Caco-2 (cell line): ENCODE measurements around the gene FBN2. TPM values are rescaled to one million over a fixed set of nuclear protein-coding genes. Genes with fewer than 3 reads are reported as not detected.

Source experiments
- BruUV-seq: library from RNA; stranded (reverse); fragments of 400-500 nt; replicated peaks from 2 replicates; lab custom pipeline; 2021; lab: Mats Ljungman, UMichigan
- CTCF ChIA-PET: fragments of 300-600 bp; sonication (Branson Sonifier 250); formaldehyde crosslinking; loops from one replicate; lab custom pipeline; 2022; ENCODE audit warnings: antibody characterized with exemption; lab: Charles Lee
- POLR2A ChIA-PET: fragments of 300-600 bp; sonication (Branson Sonifier 250); formaldehyde crosslinking; loops from one replicate; lab custom pipeline; 2022; ENCODE audit warnings: antibody characterized with exemption; lab: Charles Lee
- DNase-seq, 2 experiments: peaks; one replicate each; pipeline versions ENCODE4 v3.0.0 to v3.0.0-alpha.2; 2020 to 2022
- H3K27me3 ChIP-seq: replicated peaks from 2 replicates; pipeline ENCODE4 v1.6.0; 2011; ENCODE audit warnings: low read length; ENCODE audit not compliant: control insufficient read depth, insufficient read depth
- H3K36me3 ChIP-seq: 2 replicates; pipeline ENCODE4 v1.5.1; 2011; ENCODE audit warnings: low read length; ENCODE audit not compliant: control insufficient read depth, insufficient read depth
- H3K4me1 ChIP-seq: fragments of 250-450 bp; sonication (Bioruptor Pico); 2 replicates; pipeline ENCODE4 v1.5.1; 2020; ENCODE audit warnings: mild to moderate bottlenecking
- H3K4me3 ChIP-seq: 2 replicates; pipeline ENCODE4 v1.5.1; 2011; ENCODE audit warnings: low read depth, mild to moderate bottlenecking, control low read depth, low read length
- H3K9me3 ChIP-seq: fragments of 250-450 bp; sonication (Bioruptor Pico); 2 replicates; pipeline ENCODE4 v1.5.1; 2020; ENCODE audit warnings: mild to moderate bottlenecking, moderate library complexity
- H3K27ac Mint-ChIP-seq: one replicate; pipeline ENCODE4 v1.8.0; 2022; ENCODE audit warnings: mixed read lengths; ENCODE audit not compliant: unreplicated experiment
- H3K27me3 Mint-ChIP-seq: one replicate; pipeline ENCODE4 v1.8.0; 2022; ENCODE audit warnings: mixed read lengths; ENCODE audit not compliant: insufficient read depth, unreplicated experiment
- H3K36me3 Mint-ChIP-seq: one replicate; pipeline ENCODE4 v1.8.0; 2022; ENCODE audit warnings: mild to moderate bottlenecking, mixed read lengths; ENCODE audit not compliant: insufficient read depth, unreplicated experiment
- H3K4me1 Mint-ChIP-seq: one replicate; pipeline ENCODE4 v1.8.0; 2022; ENCODE audit warnings: low read depth, mixed read lengths; ENCODE audit not compliant: unreplicated experiment
- H3K4me3 Mint-ChIP-seq: one replicate; pipeline ENCODE4 v1.8.0; 2022; ENCODE audit warnings: mild to moderate bottlenecking, moderate library complexity, mixed read lengths; ENCODE audit not compliant: unreplicated experiment
- H3K9me3 Mint-ChIP-seq: one replicate; pipeline ENCODE4 v1.8.0; 2022; ENCODE audit warnings: mixed read lengths; ENCODE audit not compliant: unreplicated experiment
- intact Hi-C: fragments of 100-400 bp; cut with micrococcal nuclease; formaldehyde crosslinking; loops from one replicate; pipeline ENCODE4 v1.10.0; 2022; ENCODE audit not compliant: unreplicated experiment
- total RNA-seq: library from RNA; stranded (reverse); gene quantifications from 2 replicates; pipeline ENCODE4 v1.2.3, GENCODE V29; 2022
- TF ChIP-seq, protein P1 (sequence below), 2 experiments: fragments of 200-600 bp in 1 of 2; IDR thresholded peaks; 1 replicate in 1 of 2; 2 replicates in 1 of 2; pipeline versions ENCODE4 v1.5.1 to v1.8.0; 2011 to 2022; ENCODE audit warnings: antibody characterized with exemption in 1 of 2, control low read depth in 1 of 2, inconsistent platforms in 1 of 2, low read depth in 1 of 2, low read length in 1 of 2, mild to moderate bottlenecking in 1 of 2, moderate library complexity in 1 of 2; ENCODE audit not compliant: insufficient read depth in 1 of 2, severe bottlenecking in 1 of 2, unreplicated experiment in 1 of 2

Gene FBN2
- total RNA-seq, 1 experiment from 2014 or later: 0.09 TPM

DNA sequence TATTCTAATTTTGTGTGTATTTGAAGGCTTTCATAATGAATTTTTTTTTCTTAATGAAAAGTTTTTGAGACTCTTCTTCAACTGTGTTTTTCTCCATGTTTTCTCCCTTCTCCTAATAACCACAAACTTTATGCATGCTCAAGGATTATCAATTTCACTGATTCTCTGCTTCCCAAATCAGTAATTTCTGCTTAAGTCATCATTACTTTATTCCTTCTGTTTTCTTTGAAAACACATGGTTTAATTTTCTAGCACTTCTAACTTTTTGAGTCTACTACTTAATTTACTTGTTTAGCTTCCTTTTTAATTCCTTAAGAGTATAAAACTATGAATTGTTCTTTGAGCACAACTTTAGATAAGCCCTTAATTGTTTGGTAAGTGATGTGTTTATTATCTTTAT is 11.5 kb upstream of the FBN2 start:
- Histone ChIP-seq H3K9me3 (peaks cover 11% of the 10 kb centered on the region), H3K27me3 (no peaks in the 10 kb centered on the region), H3K36me3 (no peaks in the 10 kb centered on the region), H3K4me3 (no peak overlapping the region), H3K4me1 (peaks cover 9% of the 10 kb centered on the region)
- Mint-ChIP-seq H3K9me3 (peaks cover 24% of the 10 kb centered on the region), H3K27me3 (no peaks in the 10 kb centered on the region), H3K27ac (no peak overlapping the region), H3K4me1 (peaks cover 14% of the 10 kb centered on the region), H3K4me3 (no peak overlapping the region), H3K36me3 (no peaks in the 10 kb centered on the region)
- DNase-seq: no peak
- POLR2A ChIA-PET: no interaction called here
- TF ChIP-seq, protein P1, sequence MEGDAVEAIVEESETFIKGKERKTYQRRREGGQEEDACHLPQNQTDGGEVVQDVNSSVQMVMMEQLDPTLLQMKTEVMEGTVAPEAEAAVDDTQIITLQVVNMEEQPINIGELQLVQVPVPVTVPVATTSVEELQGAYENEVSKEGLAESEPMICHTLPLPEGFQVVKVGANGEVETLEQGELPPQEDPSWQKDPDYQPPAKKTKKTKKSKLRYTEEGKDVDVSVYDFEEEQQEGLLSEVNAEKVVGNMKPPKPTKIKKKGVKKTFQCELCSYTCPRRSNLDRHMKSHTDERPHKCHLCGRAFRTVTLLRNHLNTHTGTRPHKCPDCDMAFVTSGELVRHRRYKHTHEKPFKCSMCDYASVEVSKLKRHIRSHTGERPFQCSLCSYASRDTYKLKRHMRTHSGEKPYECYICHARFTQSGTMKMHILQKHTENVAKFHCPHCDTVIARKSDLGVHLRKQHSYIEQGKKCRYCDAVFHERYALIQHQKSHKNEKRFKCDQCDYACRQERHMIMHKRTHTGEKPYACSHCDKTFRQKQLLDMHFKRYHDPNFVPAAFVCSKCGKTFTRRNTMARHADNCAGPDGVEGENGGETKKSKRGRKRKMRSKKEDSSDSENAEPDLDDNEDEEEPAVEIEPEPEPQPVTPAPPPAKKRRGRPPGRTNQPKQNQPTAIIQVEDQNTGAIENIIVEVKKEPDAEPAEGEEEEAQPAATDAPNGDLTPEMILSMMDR (IDR thresholded peaks at IDR 0.05; ENCODE audit: insufficient read depth in 1 of 2, low read depth in 1 of 2, low read length in 1 of 2, severe bottlenecking in 1 of 2, unreplicated experiment in 1 of 2): no peak
- CTCF ChIA-PET: no interaction called here
- intact Hi-C loops: no loop called here
- no TSS peak for BruUV-seq

DNA sequence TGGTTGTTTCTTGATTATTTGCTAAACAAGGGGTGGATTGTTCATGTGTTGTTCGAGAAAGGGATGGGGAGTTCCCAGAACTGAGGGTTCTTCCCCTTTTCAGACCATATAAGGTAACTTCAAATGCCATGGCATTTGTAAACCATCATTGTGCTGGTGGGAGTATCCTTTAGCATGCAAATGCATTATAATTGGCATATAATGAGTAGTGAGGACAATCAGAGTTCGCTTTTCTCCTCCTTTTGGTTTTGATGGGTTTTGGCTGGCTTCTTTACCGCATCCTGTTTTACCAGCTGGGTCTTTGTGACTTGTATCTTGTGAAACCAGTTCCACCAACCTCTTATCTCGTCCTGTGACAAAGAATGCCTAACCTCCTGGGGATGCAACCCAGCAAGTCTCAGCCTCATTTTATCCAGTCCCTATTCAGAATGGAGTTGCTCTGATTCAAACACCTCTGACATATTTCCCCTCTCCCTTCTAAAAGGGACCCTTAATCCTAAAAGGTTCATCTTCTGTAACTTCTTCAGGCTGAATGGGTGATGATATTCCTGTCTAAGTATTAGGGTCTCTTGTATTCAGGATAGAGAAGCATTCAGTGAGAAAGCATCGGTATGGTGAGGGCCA is 8.7 kb upstream of the FBN2 start:
- peak; percentile 49 to 59 for DNase-seq

DNA sequence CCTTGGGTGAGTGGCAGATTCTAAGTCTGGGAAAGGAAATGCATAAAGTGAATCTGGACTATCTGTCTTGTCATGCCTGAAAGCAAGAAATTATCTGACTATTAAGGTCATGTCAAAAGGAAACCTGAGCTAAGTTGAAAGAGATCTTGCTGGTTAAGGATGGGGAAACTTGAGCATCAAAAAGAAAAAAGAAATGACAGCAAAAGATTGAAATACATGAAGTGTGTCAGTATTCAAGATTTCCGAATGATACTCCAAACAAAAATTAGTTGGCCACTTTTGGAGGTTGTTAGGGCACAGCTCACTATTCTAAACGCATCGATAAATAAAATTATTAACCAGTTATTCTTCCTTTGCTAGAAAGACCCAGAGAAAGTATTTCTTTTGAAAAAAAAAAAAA is 3.3 kb upstream of the FBN2 start:
- peaks cover under 1% of the 10 kb centered on the region; the same call in 1 of the 2 replicates for H3K4me1 ChIP-seq
- POLR2A ChIA-PET: no interaction called here
- Mint-ChIP-seq H3K27ac (no peak overlapping the region), H3K27me3 (no peaks in the 10 kb centered on the region), H3K4me3 (no peak overlapping the region), H3K4me1 (peaks cover 5% of the 10 kb centered on the region), H3K9me3 (peaks cover 19% of the 10 kb centered on the region), H3K36me3 (no peaks in the 10 kb centered on the region)
- TF ChIP-seq, protein P1 (IDR thresholded peaks at IDR 0.05; ENCODE audit: insufficient read depth in 1 of 2, low read depth in 1 of 2, low read length in 1 of 2, severe bottlenecking in 1 of 2, unreplicated experiment in 1 of 2): no peak
- CTCF ChIA-PET: no interaction called here
- intact Hi-C loops: no loop called here
- peaks cover 12% of the 10 kb centered on the region for H3K9me3 ChIP-seq
- H3K4me3 ChIP-seq: no peak overlapping the region
- H3K36me3 ChIP-seq: no peaks in the 10 kb centered on the region
- no TSS peak for BruUV-seq
- no peaks in the 10 kb centered on the region for H3K27me3 ChIP-seq
- no peak for DNase-seq

More for the DNA sequence above, 8.7 kb upstream of the FBN2 start:
- no peak overlapping the region for H3K4me3 ChIP-seq
- no peak overlapping the region for H3K4me3 Mint-ChIP-seq
- H3K9me3 ChIP-seq: peaks cover 3% of the 10 kb centered on the region; the same call in 1 of the 2 replicates
- intact Hi-C loops: no loop called here
- H3K27me3 Mint-ChIP-seq: no peaks in the 10 kb centered on the region
- peaks cover 16% of the 10 kb centered on the region for H3K9me3 Mint-ChIP-seq
- peaks cover 9% of the 10 kb centered on the region for H3K4me1 ChIP-seq
- POLR2A ChIA-PET: no interaction called here
- H3K4me1 Mint-ChIP-seq: peaks cover 14% of the 10 kb centered on the region
- H3K27ac Mint-ChIP-seq: peak overlapping the region; percentile 62
- TF ChIP-seq, protein P1 (IDR thresholded peaks at IDR 0.05; ENCODE audit: insufficient read depth in 1 of 2, low read depth in 1 of 2, low read length in 1 of 2, severe bottlenecking in 1 of 2, unreplicated experiment in 1 of 2): no peak
- H3K36me3 Mint-ChIP-seq: no peaks in the 10 kb centered on the region
- CTCF ChIA-PET: no interaction called here
- BruUV-seq: no TSS peak
- H3K27me3 ChIP-seq: no peaks in the 10 kb centered on the region
- no peaks in the 10 kb centered on the region for H3K36me3 ChIP-seq
